NCI-H82 treated with DMSO at 0.1 percent for 48 hours (cell line): ENCODE results near the gene SCGB1A1.

ENCODE experiments used
- DNase-seq: peaks from one replicate; lab custom pipeline; 2025; ENCODE audit not compliant: unreplicated experiment; lab: John Stamatoyannopoulos, UW

The SCGB1A1 gene

GRCh38 chr11:62420882-62421281 is 2.0 kb downstream of the SCGB1A1 start:
- no peak for DNase-seq

- DNase-seq = no peak
Observed at GRCh38 chr11:62421996-62422395, 3.2 kb downstream of the SCGB1A1 start.

GRCh38 chr11:62423012-62423411 is 4.2 kb downstream of the SCGB1A1 start:
- DNase-seq = no peak

- DNase-seq = no peak
Observed at GRCh38 chr11:62427630-62428233, 8.9 kb downstream of the SCGB1A1 start.

GRCh38 chr11:62428871-62429560 is 10.2 kb downstream of the SCGB1A1 start:
- no peak for DNase-seq

GRCh38 chr11:62430425-62430824 is 11.6 kb downstream of the SCGB1A1 start:
- DNase-seq = no peak

- no peak for DNase-seq
Observed at GRCh38 chr11:62431171-62431901, 12.5 kb downstream of the SCGB1A1 start.

- DNase-seq = no peak
Observed at GRCh38 chr11:62432695-62433094, 13.9 kb downstream of the SCGB1A1 start.

GRCh38 chr11:62433141-62433903 is 14.5 kb downstream of the SCGB1A1 start:
- DNase-seq = peak; percentile 80

GRCh38 chr11:62433904-62434276 is 15.1 kb downstream of the SCGB1A1 start:
- DNase-seq = no peak

- no peak for DNase-seq
Observed at GRCh38 chr11:62435846-62436660, 17.2 kb downstream of the SCGB1A1 start.

GRCh38 chr11:62437616-62438015 is 18.8 kb downstream of the SCGB1A1 start:
- DNase-seq = no peak

GRCh38 chr11:62438641-62439040 is 19.8 kb downstream of the SCGB1A1 start:
- DNase-seq = no peak

GRCh38 chr11:62439785-62440602 is 21.2 kb downstream of the SCGB1A1 start:
- no peak for DNase-seq

GRCh38 chr11:62443390-62444235 is 24.8 kb downstream of the SCGB1A1 start:
- DNase-seq = no peak

- DNase-seq = no peak
Observed at GRCh38 chr11:62444236-62444833, 25.5 kb downstream of the SCGB1A1 start.

GRCh38 chr11:62444835-62445234 is 26.0 kb downstream of the SCGB1A1 start:
- no peak for DNase-seq

GRCh38 chr11:62445314-62445740 is 26.5 kb downstream of the SCGB1A1 start:
- no peak for DNase-seq
